ENCODE measurements around the gene PSMA4. TPM values are rescaled to one million over a fixed set of nuclear protein-coding genes. Genes with fewer than 3 reads are reported as not detected.
A peak's percentile ranks its signal among the peaks of the same experiment; 100 is the strongest.

Gene PSMA4
- total and polyA plus RNA-seq, 2 experiments from 2014 or later = 322 to 552 TPM

DNA sequence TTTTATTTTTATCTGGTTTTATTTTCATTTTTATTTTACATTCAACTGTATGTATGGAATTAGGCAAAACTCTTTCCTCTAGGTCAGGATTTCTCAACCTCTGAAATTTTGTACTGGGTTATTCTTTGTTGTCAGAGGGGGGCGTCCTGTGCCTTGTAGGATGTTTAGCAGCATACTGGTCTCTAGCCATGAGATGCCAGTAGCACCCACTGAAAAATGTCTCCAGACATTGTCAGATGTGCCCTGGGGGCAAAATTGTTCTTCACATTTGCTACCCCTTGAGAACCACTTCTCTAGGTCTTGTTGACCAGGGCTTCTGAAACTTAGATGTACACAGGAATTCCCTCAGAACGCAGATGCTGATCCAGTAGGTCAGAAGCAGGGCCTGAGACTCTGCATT lies 30.5 kb downstream of the PSMA4 start:
- peaks cover 3% of the 10 kb centered on the region for H3K27me3 Mint-ChIP-seq (ENCODE audit: insufficient read depth, low read depth, poor library complexity)
- H3K36me3 Mint-ChIP-seq (ENCODE audit: low read depth) = no peaks in the 10 kb centered on the region; the same call in 2 of the 3 replicates
- Histone ChIP-seq H3K27ac (ENCODE audit: low read depth) (no peak overlapping the region), H3K4me3 (no peak overlapping the region), H3K79me2 (replicated peaks; ENCODE audit: insufficient read depth) (peaks cover 90% of the 10 kb centered on the region), H3K4me1 (ENCODE audit: insufficient read depth) (0 out of 2 replicates have a peak, but pooled peaks cover 11% of the 10 kb centered on the region), H4K20me1 (replicated peaks; ENCODE audit: insufficient read depth) (peaks cover 7% of the 10 kb centered on the region), H3F3A (replicated peaks; ENCODE audit: low read depth) (no peaks in the 10 kb centered on the region), H3K27me3 (ENCODE audit: insufficient read depth) (no peaks in the 10 kb centered on the region), H3K9me2 (ENCODE audit: insufficient read depth) (no peaks in the 10 kb centered on the region), H3K4me2 (no peak overlapping the region), H2AFZ (no peak overlapping the region), H3K36me3 (ENCODE audit: insufficient read depth) (no peaks in the 10 kb centered on the region)
- ATAC-seq = no peak
- DNase-seq (ENCODE audit: low spot score) = peak; percentile 35
- no peak overlapping the region for H3K4me3 Mint-ChIP-seq
- no peaks in the 10 kb centered on the region for H3K9me3 Mint-ChIP-seq
- TF ChIP-seq, protein P1, sequence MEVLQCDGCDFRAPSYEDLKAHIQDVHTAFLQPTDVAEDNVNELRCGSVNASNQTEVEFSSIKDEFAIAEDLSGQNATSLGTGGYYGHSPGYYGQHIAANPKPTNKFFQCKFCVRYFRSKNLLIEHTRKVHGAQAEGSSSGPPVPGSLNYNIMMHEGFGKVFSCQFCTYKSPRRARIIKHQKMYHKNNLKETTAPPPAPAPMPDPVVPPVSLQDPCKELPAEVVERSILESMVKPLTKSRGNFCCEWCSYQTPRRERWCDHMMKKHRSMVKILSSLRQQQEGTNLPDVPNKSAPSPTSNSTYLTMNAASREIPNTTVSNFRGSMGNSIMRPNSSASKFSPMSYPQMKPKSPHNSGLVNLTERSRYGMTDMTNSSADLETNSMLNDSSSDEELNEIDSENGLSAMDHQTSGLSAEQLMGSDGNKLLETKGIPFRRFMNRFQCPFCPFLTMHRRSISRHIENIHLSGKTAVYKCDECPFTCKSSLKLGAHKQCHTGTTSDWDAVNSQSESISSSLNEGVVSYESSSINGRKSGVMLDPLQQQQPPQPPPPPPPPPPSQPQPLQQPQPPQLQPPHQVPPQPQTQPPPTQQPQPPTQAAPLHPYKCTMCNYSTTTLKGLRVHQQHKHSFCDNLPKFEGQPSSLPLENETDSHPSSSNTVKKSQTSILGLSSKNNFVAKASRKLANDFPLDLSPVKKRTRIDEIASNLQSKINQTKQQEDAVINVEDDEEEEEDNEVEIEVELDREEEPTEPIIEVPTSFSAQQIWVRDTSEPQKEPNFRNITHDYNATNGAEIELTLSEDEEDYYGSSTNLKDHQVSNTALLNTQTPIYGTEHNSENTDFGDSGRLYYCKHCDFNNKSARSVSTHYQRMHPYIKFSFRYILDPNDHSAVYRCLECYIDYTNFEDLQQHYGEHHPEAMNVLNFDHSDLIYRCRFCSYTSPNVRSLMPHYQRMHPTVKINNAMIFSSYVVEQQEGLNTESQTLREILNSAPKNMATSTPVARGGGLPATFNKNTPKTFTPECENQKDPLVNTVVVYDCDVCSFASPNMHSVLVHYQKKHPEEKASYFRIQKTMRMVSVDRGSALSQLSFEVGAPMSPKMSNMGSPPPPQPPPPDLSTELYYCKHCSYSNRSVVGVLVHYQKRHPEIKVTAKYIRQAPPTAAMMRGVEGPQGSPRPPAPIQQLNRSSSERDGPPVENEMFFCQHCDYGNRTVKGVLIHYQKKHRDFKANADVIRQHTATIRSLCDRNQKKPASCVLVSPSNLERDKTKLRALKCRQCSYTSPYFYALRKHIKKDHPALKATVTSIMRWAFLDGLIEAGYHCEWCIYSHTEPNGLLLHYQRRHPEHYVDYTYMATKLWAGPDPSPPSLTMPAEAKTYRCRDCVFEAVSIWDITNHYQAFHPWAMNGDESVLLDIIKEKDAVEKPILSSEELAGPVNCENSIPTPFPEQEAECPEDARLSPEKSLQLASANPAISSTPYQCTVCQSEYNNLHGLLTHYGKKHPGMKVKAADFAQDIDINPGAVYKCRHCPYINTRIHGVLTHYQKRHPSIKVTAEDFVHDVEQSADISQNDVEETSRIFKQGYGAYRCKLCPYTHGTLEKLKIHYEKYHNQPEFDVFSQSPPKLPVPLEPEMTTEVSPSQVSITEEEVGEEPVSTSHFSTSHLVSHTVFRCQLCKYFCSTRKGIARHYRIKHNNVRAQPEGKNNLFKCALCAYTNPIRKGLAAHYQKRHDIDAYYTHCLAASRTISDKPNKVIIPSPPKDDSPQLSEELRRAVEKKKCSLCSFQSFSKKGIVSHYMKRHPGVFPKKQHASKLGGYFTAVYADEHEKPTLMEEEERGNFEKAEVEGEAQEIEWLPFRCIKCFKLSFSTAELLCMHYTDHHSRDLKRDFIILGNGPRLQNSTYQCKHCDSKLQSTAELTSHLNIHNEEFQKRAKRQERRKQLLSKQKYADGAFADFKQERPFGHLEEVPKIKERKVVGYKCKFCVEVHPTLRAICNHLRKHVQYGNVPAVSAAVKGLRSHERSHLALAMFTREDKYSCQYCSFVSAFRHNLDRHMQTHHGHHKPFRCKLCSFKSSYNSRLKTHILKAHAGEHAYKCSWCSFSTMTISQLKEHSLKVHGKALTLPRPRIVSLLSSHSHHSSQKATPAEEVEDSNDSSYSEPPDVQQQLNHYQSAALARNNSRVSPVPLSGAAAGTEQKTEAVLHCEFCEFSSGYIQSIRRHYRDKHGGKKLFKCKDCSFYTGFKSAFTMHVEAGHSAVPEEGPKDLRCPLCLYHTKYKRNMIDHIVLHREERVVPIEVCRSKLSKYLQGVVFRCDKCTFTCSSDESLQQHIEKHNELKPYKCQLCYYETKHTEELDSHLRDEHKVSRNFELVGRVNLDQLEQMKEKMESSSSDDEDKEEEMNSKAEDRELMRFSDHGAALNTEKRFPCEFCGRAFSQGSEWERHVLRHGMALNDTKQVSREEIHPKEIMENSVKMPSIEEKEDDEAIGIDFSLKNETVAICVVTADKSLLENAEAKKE (CRISPR knock-in tag; IDR thresholded peaks at IDR 0.05) = no peak
- TF ChIP-seq, protein P2, sequence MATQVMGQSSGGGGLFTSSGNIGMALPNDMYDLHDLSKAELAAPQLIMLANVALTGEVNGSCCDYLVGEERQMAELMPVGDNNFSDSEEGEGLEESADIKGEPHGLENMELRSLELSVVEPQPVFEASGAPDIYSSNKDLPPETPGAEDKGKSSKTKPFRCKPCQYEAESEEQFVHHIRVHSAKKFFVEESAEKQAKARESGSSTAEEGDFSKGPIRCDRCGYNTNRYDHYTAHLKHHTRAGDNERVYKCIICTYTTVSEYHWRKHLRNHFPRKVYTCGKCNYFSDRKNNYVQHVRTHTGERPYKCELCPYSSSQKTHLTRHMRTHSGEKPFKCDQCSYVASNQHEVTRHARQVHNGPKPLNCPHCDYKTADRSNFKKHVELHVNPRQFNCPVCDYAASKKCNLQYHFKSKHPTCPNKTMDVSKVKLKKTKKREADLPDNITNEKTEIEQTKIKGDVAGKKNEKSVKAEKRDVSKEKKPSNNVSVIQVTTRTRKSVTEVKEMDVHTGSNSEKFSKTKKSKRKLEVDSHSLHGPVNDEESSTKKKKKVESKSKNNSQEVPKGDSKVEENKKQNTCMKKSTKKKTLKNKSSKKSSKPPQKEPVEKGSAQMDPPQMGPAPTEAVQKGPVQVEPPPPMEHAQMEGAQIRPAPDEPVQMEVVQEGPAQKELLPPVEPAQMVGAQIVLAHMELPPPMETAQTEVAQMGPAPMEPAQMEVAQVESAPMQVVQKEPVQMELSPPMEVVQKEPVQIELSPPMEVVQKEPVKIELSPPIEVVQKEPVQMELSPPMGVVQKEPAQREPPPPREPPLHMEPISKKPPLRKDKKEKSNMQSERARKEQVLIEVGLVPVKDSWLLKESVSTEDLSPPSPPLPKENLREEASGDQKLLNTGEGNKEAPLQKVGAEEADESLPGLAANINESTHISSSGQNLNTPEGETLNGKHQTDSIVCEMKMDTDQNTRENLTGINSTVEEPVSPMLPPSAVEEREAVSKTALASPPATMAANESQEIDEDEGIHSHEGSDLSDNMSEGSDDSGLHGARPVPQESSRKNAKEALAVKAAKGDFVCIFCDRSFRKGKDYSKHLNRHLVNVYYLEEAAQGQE (IDR thresholded peaks at IDR 0.05; ENCODE audit: unreplicated experiment) = no peak
- TF ChIP-seq ZNF331 (CRISPR knock-in tag; IDR thresholded peaks at IDR 0.05; ENCODE audit: low read depth) = no peak
- TF ChIP-seq, protein P3, sequence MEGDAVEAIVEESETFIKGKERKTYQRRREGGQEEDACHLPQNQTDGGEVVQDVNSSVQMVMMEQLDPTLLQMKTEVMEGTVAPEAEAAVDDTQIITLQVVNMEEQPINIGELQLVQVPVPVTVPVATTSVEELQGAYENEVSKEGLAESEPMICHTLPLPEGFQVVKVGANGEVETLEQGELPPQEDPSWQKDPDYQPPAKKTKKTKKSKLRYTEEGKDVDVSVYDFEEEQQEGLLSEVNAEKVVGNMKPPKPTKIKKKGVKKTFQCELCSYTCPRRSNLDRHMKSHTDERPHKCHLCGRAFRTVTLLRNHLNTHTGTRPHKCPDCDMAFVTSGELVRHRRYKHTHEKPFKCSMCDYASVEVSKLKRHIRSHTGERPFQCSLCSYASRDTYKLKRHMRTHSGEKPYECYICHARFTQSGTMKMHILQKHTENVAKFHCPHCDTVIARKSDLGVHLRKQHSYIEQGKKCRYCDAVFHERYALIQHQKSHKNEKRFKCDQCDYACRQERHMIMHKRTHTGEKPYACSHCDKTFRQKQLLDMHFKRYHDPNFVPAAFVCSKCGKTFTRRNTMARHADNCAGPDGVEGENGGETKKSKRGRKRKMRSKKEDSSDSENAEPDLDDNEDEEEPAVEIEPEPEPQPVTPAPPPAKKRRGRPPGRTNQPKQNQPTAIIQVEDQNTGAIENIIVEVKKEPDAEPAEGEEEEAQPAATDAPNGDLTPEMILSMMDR (conservative IDR thresholded peaks at IDR 0.05; ENCODE audit: low read depth in 2 of 2) = peak; percentile 28 to 50
- no peak for TF ChIP-seq POLR2AphosphoS5 (IDR thresholded peaks at IDR 0.05; ENCODE audit: low read depth)
- TF ChIP-seq, protein P4, sequence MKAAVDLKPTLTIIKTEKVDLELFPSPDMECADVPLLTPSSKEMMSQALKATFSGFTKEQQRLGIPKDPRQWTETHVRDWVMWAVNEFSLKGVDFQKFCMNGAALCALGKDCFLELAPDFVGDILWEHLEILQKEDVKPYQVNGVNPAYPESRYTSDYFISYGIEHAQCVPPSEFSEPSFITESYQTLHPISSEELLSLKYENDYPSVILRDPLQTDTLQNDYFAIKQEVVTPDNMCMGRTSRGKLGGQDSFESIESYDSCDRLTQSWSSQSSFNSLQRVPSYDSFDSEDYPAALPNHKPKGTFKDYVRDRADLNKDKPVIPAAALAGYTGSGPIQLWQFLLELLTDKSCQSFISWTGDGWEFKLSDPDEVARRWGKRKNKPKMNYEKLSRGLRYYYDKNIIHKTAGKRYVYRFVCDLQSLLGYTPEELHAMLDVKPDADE (IDR thresholded peaks at IDR 0.05) = no peak
- H3K27ac Mint-ChIP-seq = no peak overlapping the region
- peaks cover 12% of the 10 kb centered on the region; the same call in 2 of the 3 replicates for H3K4me1 Mint-ChIP-seq
